Neural progenitor cell (in vitro differentiated cells): Measurements from ENCODE around the gene RNLS. TPM values are rescaled to one million over a fixed set of nuclear protein-coding genes. Genes with fewer than 3 reads are reported as not detected.

Experiments
- DNase-seq: peaks from one replicate; pipeline ENCODE4 v3.0.0-alpha.2; 2016; ENCODE audit warnings: low spot score
- H2AFZ ChIP-seq: fragments of 200-600 bp; sonication (generic); replicated peaks from 2 replicates; pipeline ENCODE4 v1.6.1; 2016; ENCODE audit warnings: antibody characterized with exemption
- H3F3A ChIP-seq: fragments of 200-600 bp; sonication (generic); 2 replicates; pipeline ENCODE4 v1.6.1; 2016; ENCODE audit warnings: antibody characterized with exemption, low read depth
- H3K27ac ChIP-seq: fragments of 200-600 bp; sonication (generic); 2 replicates; pipeline ENCODE4 v1.5.1; 2016; ENCODE audit warnings: mild to moderate bottlenecking
- H3K27me3 ChIP-seq: fragments of 200-600 bp; sonication (generic); 2 replicates; pipeline ENCODE4 v1.6.1; 2016; ENCODE audit warnings: mild to moderate bottlenecking, moderate library complexity
- H3K36me3 ChIP-seq: fragments of 200-600 bp; sonication (generic); 2 replicates; pipeline ENCODE4 v1.5.1; 2016
- H3K4me1 ChIP-seq: fragments of 200-600 bp; sonication (generic); 2 replicates; pipeline ENCODE4 v1.6.1; 2016; ENCODE audit warnings: mixed run types
- H3K4me2 ChIP-seq: fragments of 200-600 bp; sonication (generic); 2 replicates; pipeline ENCODE4 v1.6.1; 2016
- H3K4me3 ChIP-seq: fragments of 200-600 bp; sonication (generic); 2 replicates; pipeline ENCODE4 v1.5.1; 2016
- H3K79me2 ChIP-seq: fragments of 200-600 bp; sonication (generic); 2 replicates; pipeline ENCODE4 v1.6.1; 2016; ENCODE audit warnings: low read depth
- H3K9ac ChIP-seq: fragments of 200-600 bp; sonication (generic); 2 replicates; pipeline ENCODE4 v1.6.1; 2016
- H3K9me3 ChIP-seq: fragments of 200-600 bp; sonication (generic); 2 replicates; pipeline ENCODE4 v1.5.1; 2016; ENCODE audit warnings: low read depth
- H4K20me1 ChIP-seq: fragments of 200-600 bp; sonication (generic); 2 replicates; pipeline ENCODE4 v1.6.1; 2016; ENCODE audit warnings: low read depth
- H3K27ac Mint-ChIP-seq: 3 replicates; pipeline ENCODE4 v1.8.0; 2021; ENCODE audit warnings: mixed read lengths
- H3K27me3 Mint-ChIP-seq: 2 replicates; pipeline ENCODE4 v1.8.0; 2022; ENCODE audit warnings: low read depth, mild to moderate bottlenecking, inconsistent platforms, moderate library complexity, mixed read lengths; ENCODE audit not compliant: insufficient read depth
- H3K36me3 Mint-ChIP-seq: 3 replicates; pipeline ENCODE4 v1.8.0; 2021; ENCODE audit warnings: mixed read lengths
- H3K4me1 Mint-ChIP-seq: 3 replicates; pipeline ENCODE4 v1.8.0; 2021; ENCODE audit warnings: mixed read lengths
- H3K4me3 Mint-ChIP-seq: 3 replicates; pipeline ENCODE4 v1.8.0; 2021; ENCODE audit warnings: mild to moderate bottlenecking, moderate library complexity, mixed read lengths
- H3K9me3 Mint-ChIP-seq: 3 replicates; pipeline ENCODE4 v1.8.0; 2020; ENCODE audit warnings: mixed read lengths
- CTCF ChIP-seq: fragments of 200-600 bp; sonication (generic); IDR thresholded peaks from 2 replicates; pipeline ENCODE4 v1.5.1; 2017; ENCODE audit warnings: antibody characterized with exemption, mild to moderate bottlenecking
- EZH2 ChIP-seq: fragments of 200-600 bp; sonication (generic); IDR thresholded peaks from 2 replicates; pipeline ENCODE4 v1.6.1; 2017; ENCODE audit warnings: antibody characterized with exemption, mild to moderate bottlenecking, moderate library complexity
- EZH2phosphoT487 ChIP-seq: fragments of 200-600 bp; sonication (generic); IDR thresholded peaks from 2 replicates; pipeline ENCODE4 v1.6.1; 2017; ENCODE audit warnings: antibody characterized with exemption
- total RNA-seq: library from RNA; depleted of rRNA; stranded (reverse); fragments of >200 nt; gene quantifications from 2 replicates; pipeline ENCODE4 v1.2.3, GENCODE V29; 2015; ENCODE audit warnings: low replicate concordance

Gene RNLS
- total RNA-seq, 1 donor from 2014 or later: 9.1 TPM

GRCh38 chr10:88415533-88416130 is 167.5 kb downstream of the RNLS start:
- no peaks in the 10 kb centered on the region for H3K27me3 Mint-ChIP-seq

GRCh38 chr10:88413412-88413811 is 169.7 kb downstream of the RNLS start:
- Histone ChIP-seq H3K9me3 (no peaks in the 10 kb centered on the region), H3K27ac (no peak overlapping the region), H3K79me2 (no peaks in the 10 kb centered on the region), H3F3A (no peaks in the 10 kb centered on the region), H3K4me2 (no peak overlapping the region), H4K20me1 (no peaks in the 10 kb centered on the region), H3K4me3 (no peak overlapping the region), H3K9ac (no peak overlapping the region), H3K36me3 (no peaks in the 10 kb centered on the region), H2AFZ (no peak overlapping the region), H3K27me3 (no peaks in the 10 kb centered on the region), H3K4me1 (peaks cover 10% of the 10 kb centered on the region)
- Mint-ChIP-seq H3K36me3 (no peaks in the 10 kb centered on the region), H3K27me3 (no peaks in the 10 kb centered on the region), H3K27ac (no peak overlapping the region), H3K4me1 (peaks cover 15% of the 10 kb centered on the region), H3K9me3 (no peaks in the 10 kb centered on the region), H3K4me3 (no peak overlapping the region)
- no peak for DNase-seq
- no peak for TF ChIP-seq EZH2
- TF ChIP-seq CTCF: no peak
- TF ChIP-seq EZH2phosphoT487: no peak

More at GRCh38 chr10:88415533-88416130, 167.5 kb downstream of the RNLS start:
- DNase-seq: peak; percentile 46
- H3K4me2 ChIP-seq: peak overlapping the region; percentile 57
- peak overlapping the region; percentile 45 for H3K27ac ChIP-seq
- H2AFZ ChIP-seq: peak overlapping the region; percentile 32
- H3K36me3 ChIP-seq: no peaks in the 10 kb centered on the region
- no peak overlapping the region for H3K9ac ChIP-seq
- no peak overlapping the region for H3K4me3 ChIP-seq
- no peak for TF ChIP-seq EZH2
- TF ChIP-seq EZH2phosphoT487: no peak
- TF ChIP-seq CTCF: no peak
- no peaks in the 10 kb centered on the region for H3K9me3 ChIP-seq
- H3K36me3 Mint-ChIP-seq: no peaks in the 10 kb centered on the region
- no peaks in the 10 kb centered on the region for H3K9me3 Mint-ChIP-seq
- no peaks in the 10 kb centered on the region for H3F3A ChIP-seq
- H3K4me1 ChIP-seq: peaks cover 10% of the 10 kb centered on the region
- no peaks in the 10 kb centered on the region for H4K20me1 ChIP-seq
- no peaks in the 10 kb centered on the region for H3K79me2 ChIP-seq
- no peak overlapping the region for H3K4me3 Mint-ChIP-seq
- H3K4me1 Mint-ChIP-seq: peaks cover 15% of the 10 kb centered on the region
- H3K27me3 ChIP-seq: no peaks in the 10 kb centered on the region
- H3K27ac Mint-ChIP-seq: no peak overlapping the region

GRCh38 chr10:88411772-88412349 is 171.3 kb downstream of the RNLS start:
- H2AFZ ChIP-seq: no peak overlapping the region
- Mint-ChIP-seq H3K4me1 (peaks cover 10% of the 10 kb centered on the region), H3K36me3 (no peaks in the 10 kb centered on the region), H3K27ac (no peak overlapping the region), H3K9me3 (no peaks in the 10 kb centered on the region), H3K4me3 (no peak overlapping the region), H3K27me3 (no peaks in the 10 kb centered on the region)
- H3K27me3 ChIP-seq: no peaks in the 10 kb centered on the region
- H3K4me1 ChIP-seq: peaks cover 10% of the 10 kb centered on the region
- no peaks in the 10 kb centered on the region for H4K20me1 ChIP-seq
- H3K27ac ChIP-seq: no peak overlapping the region
- TF ChIP-seq EZH2phosphoT487 (no peak), EZH2 (no peak), CTCF (no peak)
- no peaks in the 10 kb centered on the region for H3K79me2 ChIP-seq
- H3K36me3 ChIP-seq: no peaks in the 10 kb centered on the region
- no peak for DNase-seq
- no peak overlapping the region for H3K4me3 ChIP-seq
- no peak overlapping the region for H3K4me2 ChIP-seq
- H3K9me3 ChIP-seq: no peaks in the 10 kb centered on the region
- no peaks in the 10 kb centered on the region for H3F3A ChIP-seq
- no peak overlapping the region for H3K9ac ChIP-seq
